GM12864 (cell line): ENCODE results near the gene AOPEP.

Experiments
- DNase-seq: peaks from one replicate; pipeline ENCODE4 v3.0.0-alpha.2; 2011; ENCODE audit warnings: low read depth
- H3K4me3 ChIP-seq: 2 replicates; pipeline ENCODE4 v1.5.1; 2011; ENCODE audit warnings: mild to moderate bottlenecking, low read depth, low read length, control low read depth
- TF ChIP-seq, protein P1 (sequence below): IDR thresholded peaks from 2 replicates; pipeline ENCODE4 v1.5.1; 2011; ENCODE audit warnings: low read depth, mild to moderate bottlenecking, moderate library complexity, low read length, control low read depth, inconsistent platforms; ENCODE audit errors: missing control alignments

Gene AOPEP

DNA sequence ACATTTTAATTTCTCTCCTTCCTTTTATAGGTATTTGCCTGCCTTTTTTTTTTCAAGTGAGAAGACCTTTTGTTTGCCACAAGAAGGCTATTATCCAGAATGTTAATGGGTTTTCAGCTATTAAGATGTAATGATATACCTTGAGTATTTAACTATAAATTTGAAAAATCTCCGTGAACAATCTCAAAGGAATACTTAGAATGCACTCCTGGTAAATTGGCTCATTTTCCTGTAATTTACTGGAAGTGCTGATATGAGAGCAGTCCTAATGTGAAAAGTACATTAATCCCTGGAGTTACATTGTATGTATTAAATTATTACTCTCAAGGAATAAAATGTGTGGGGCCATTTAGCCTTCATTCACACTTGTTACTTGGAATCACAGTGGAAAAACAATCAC is 32.4 kb downstream of the AOPEP start:
- TF ChIP-seq, protein P1, sequence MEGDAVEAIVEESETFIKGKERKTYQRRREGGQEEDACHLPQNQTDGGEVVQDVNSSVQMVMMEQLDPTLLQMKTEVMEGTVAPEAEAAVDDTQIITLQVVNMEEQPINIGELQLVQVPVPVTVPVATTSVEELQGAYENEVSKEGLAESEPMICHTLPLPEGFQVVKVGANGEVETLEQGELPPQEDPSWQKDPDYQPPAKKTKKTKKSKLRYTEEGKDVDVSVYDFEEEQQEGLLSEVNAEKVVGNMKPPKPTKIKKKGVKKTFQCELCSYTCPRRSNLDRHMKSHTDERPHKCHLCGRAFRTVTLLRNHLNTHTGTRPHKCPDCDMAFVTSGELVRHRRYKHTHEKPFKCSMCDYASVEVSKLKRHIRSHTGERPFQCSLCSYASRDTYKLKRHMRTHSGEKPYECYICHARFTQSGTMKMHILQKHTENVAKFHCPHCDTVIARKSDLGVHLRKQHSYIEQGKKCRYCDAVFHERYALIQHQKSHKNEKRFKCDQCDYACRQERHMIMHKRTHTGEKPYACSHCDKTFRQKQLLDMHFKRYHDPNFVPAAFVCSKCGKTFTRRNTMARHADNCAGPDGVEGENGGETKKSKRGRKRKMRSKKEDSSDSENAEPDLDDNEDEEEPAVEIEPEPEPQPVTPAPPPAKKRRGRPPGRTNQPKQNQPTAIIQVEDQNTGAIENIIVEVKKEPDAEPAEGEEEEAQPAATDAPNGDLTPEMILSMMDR = no peak
- no peak for DNase-seq
- H3K4me3 ChIP-seq = no peak overlapping the region

DNA sequence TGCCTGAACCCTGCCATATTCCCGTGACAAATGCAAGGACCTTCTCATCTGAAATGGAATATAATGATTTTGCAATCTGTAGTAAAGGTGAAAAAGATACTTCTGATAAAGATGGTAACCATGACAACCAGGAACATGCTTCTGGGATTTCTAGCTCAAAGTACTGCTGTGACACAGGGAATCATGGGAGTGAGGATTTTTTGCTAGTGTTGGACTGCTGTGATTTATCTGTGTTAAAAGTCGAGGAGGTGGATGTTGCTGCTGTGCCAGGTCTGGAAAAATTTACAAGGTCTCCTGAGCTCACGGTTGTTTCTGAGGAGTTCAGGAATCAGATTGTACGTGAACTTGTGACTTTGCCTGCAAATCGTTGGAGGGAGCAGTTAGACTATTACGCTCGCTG is 33.5 kb downstream of the AOPEP start:
- TF ChIP-seq, protein P1 = no peak
- no peak for DNase-seq
- no peak overlapping the region for H3K4me3 ChIP-seq

DNA sequence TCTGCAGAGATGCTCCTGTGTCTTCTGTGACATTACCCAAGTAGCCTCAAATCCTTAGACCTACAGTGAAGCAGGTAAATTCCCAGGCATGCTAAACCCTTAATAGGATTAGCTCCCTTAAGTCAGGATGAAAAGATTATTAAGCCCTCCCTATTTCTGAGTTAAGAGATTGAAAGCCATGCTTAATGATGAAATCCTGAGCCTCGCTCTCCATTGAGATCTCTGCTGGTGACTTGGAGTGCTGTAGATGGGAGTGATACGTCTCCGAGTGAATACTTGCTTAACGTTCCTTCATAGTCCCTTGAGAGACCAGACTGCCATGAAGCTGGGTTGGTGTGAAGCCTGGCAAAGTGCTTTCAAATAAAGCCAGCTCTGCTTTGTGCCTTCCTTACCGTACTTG is 34.2 kb downstream of the AOPEP start:
- TF ChIP-seq, protein P1 = no peak
- no peak for DNase-seq
- no peak overlapping the region for H3K4me3 ChIP-seq

DNA sequence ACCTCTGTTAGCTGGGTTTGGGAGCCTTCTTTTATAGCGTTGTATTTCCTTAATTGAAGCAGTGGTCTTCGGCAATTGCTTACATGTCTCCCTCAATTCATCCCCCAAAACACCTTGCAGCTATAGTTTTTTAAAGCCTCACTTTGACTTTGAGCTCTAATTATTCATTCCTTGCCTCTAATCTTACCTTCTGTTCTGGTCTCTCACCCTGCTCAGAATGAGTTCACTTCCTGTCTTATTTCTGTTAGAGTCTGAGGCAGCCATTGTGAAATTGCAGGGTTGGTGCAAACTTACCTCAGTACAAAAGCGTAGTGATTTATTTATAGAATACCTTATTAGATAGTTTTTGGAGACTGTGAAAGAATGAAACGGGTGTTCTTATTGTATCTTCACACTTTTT is 35.0 kb downstream of the AOPEP start:
- no peak for DNase-seq
- TF ChIP-seq, protein P1 = no peak
- H3K4me3 ChIP-seq = no peak overlapping the region

DNA sequence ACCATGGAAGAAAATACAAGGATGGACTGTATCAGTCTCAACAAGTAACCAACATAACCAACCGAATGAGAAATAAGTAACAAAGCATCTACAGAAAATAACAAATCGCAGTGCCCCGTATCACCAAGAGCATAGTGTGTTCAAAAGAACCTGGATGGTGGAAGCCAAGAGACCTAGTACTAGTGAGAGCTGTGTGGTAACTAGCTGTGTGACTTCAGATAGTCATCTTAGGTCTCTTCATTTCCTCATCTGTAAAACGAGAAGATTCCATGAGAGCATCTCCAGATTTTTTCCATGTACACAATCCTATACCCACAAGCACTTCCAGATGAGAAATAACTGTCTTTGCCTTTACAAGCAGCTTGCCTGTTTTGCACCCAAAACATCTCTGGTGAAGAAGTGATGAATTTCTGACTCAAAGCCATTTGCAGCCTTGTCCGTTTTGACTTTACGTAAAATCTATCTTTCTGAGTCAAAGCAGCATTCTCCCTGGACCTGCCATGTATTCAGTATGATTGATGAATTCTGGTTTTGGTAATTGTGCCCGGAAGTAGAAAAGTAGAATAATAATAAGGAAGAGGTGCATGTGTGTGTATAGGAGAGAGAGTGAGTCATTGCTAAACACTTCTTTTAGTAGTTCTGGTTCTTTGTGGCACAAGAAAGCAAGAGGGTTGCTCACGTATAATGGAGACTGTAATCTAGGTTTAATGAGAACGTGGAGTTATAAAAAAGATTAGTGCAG is 41.0 kb downstream of the AOPEP start:
- TF ChIP-seq, protein P1 = no peak
- no peak overlapping the region for H3K4me3 ChIP-seq
- no peak for DNase-seq

DNA sequence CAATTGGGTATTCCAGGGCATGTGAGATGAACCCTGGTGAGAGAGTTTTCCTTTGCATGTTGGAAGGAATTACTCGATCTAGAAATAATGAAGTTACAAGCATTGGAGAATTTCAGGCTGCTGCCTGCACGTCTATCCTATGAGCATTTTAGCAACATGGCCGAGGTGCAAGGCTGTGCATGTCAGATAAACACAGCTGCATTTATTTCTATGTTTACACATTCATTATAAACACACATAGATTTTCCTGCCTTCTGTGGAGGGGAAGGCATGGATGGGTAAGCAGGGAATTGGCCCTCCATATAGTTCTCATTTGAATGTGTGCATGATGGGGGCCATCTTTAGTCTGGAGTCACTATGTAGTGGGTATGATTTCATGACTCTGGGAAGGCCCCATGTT is 42.3 kb downstream of the AOPEP start:
- DNase-seq = no peak
- TF ChIP-seq, protein P1 = no peak
- no peak overlapping the region for H3K4me3 ChIP-seq

DNA sequence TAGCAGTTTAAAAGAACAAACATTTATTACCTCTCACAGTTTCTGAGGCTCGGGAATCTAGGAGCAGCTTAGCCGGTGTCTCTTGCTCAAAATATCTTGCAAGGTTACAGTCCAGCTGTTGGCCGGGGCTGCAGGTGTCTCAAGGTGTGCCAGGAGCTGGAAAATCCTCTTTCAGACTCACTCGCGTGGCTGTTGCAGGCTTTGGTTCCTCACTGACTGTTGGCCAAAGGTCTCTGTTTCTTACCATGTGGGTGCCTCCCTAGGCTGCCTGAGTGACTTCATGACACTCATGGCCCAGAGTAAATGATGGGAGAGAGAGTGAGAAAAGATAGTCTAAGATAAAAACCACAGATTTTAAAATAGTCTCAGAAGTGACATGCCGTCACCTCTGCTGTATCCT is 43.8 kb downstream of the AOPEP start:
- DNase-seq = no peak
- TF ChIP-seq, protein P1 = no peak
- no peak overlapping the region for H3K4me3 ChIP-seq
